HEK293 (cell line): ENCODE measurements around the gene IGSF9.

Experiments used
- CTCF ChIP-seq: fragments of 450-650 bp; formaldehyde crosslinking; IDR thresholded peaks from 2 replicates; pipeline ENCODE4 v1.5.1; 2016; ENCODE audit warnings: missing biosample characterization, missing genetic modification characterization
- EGR2 ChIP-seq: fragments of 450-650 bp; formaldehyde crosslinking; IDR thresholded peaks from 2 replicates; pipeline ENCODE4 v1.5.1; 2016; ENCODE audit warnings: low read depth, missing biosample characterization, missing genetic modification characterization
- GLIS1 ChIP-seq: fragments of 450-650 bp; formaldehyde crosslinking; IDR thresholded peaks from 2 replicates; pipeline ENCODE4 v1.5.1; 2016; ENCODE audit warnings: missing biosample characterization, missing genetic modification characterization
- PBX3 ChIP-seq: sonication (generic); formaldehyde crosslinking; IDR thresholded peaks from 2 replicates; pipeline ENCODE4 v1.8.1; 2022; ENCODE audit warnings: mild to moderate bottlenecking, moderate library complexity, missing genetic modification reagents
- REST ChIP-seq: fragments of 450-650 bp; formaldehyde crosslinking; IDR thresholded peaks from 2 replicates; pipeline ENCODE4 v1.5.1; 2016; ENCODE audit warnings: missing biosample characterization, missing genetic modification characterization
- SP2 ChIP-seq: fragments of 450-650 bp; formaldehyde crosslinking; IDR thresholded peaks from 2 replicates; pipeline ENCODE4 v1.5.1; 2016; ENCODE audit warnings: missing biosample characterization, missing genetic modification characterization
- ZNF140 ChIP-seq: fragments of 450-650 bp; formaldehyde crosslinking; IDR thresholded peaks from 2 replicates; pipeline ENCODE4 v1.5.1; 2016; ENCODE audit warnings: missing biosample characterization, missing genetic modification characterization
- ZNF549 ChIP-seq: fragments of 450-650 bp; IDR thresholded peaks from 2 replicates; pipeline ENCODE4 v1.5.1; 2018; ENCODE audit warnings: missing biosample characterization, missing genetic modification characterization, mild to moderate bottlenecking, inconsistent platforms, moderate library complexity

GRCh38 chr1:159973350-159973940 lies 28.0 kb upstream of the IGSF9 start:
- no peak for TF ChIP-seq SP2 (tag by site-specific recombination)
- no peak for TF ChIP-seq PBX3
- TF ChIP-seq EGR2 (tag by site-specific recombination): no peak
- TF ChIP-seq ZNF549 (tag by site-specific recombination): no peak
- TF ChIP-seq REST (tag by site-specific recombination): no peak
- TF ChIP-seq GLIS1 (tag by site-specific recombination): no peak
- no peak for TF ChIP-seq CTCF (tag by site-specific recombination)
- no peak for TF ChIP-seq ZNF140 (tag by site-specific recombination)
